Lung (tissue), 12 donors: ENCODE results near the gene CLGN. TPM values are rescaled to one million over a fixed set of nuclear protein-coding genes. Genes with fewer than 3 reads are reported as not detected.

ENCODE experiments used
- ATAC-seq: fragments of 200-7000 bp; cut with Tn5 transposase; one replicate; pipeline ENCODE4 v1.9.1; 2020; ENCODE audit warnings: moderate number of reproducible peaks; ENCODE audit not compliant: insufficient read depth, low FRiP score
- DNase-seq, 3 donors: peaks; one replicate each; pipeline ENCODE4 v3.0.0-alpha.2; 2013 to 2017
- H3K27ac ChIP-seq, 2 donors: one replicate each; pipeline ENCODE4 v1.5.1; 2013; ENCODE audit warnings: mild to moderate bottlenecking in 2 of 2, moderate library complexity in 2 of 2, control low read depth in 1 of 2, inconsistent platforms in 1 of 2, low read depth in 1 of 2, low read length in 1 of 2
- H3K27me3 ChIP-seq, 3 donors: one replicate each; pipeline ENCODE4 v1.5.1; 2013; ENCODE audit warnings: low read length in 2 of 3; ENCODE audit not compliant: control insufficient read depth in 3 of 3, insufficient read depth in 3 of 3
- H3K36me3 ChIP-seq, 4 donors: one replicate each; pipeline ENCODE4 v1.5.1; 2013; ENCODE audit warnings: low read length in 4 of 4, mild to moderate bottlenecking in 1 of 4, moderate library complexity in 1 of 4; ENCODE audit not compliant: control insufficient read depth in 4 of 4, insufficient read depth in 4 of 4
- H3K4me1 ChIP-seq, 5 donors: one replicate each; pipeline ENCODE4 v1.5.1; 2013; ENCODE audit warnings: low read length in 5 of 5, mild to moderate bottlenecking in 2 of 5, moderate library complexity in 1 of 5; ENCODE audit not compliant: control insufficient read depth in 5 of 5, insufficient read depth in 5 of 5
- H3K4me3 ChIP-seq: one replicate; pipeline ENCODE4 v1.5.1; 2013; ENCODE audit warnings: mild to moderate bottlenecking, control low read depth, moderate library complexity
- H3K9ac ChIP-seq, 2 donors: one replicate each; pipeline ENCODE4 v1.5.1; 2013; ENCODE audit warnings: low read length in 2 of 2, control low read depth in 1 of 2; ENCODE audit not compliant: insufficient read depth in 1 of 2
- H3K9me3 ChIP-seq, 4 donors: one replicate each; pipeline ENCODE4 v1.5.1; 2013; ENCODE audit warnings: low read length in 3 of 4, mild to moderate bottlenecking in 1 of 4, moderate library complexity in 1 of 4; ENCODE audit not compliant: control insufficient read depth in 4 of 4, insufficient read depth in 3 of 4
- CTCF ChIP-seq: IDR thresholded peaks from 2 replicates; pipeline ENCODE4 v1.5.1; 2012; ENCODE audit warnings: mild to moderate bottlenecking; ENCODE audit errors: control extremely low read depth, extremely low read depth
- WGBS, 2 donors: extraction: QIAGEN DNeasy Blood & Tissue Kit; methylation state at CpG; one replicate each; pipeline ENCODE4 v1.1.7; 2013; 5-methylcytosine and 5-hydroxymethylcytosine counted together
- polyA plus RNA-seq, 2 donors: library from polyadenylated mRNA; stranded (reverse); fragments of 200-250 nt; gene quantifications; one replicate each; pipeline ENCODE4 v1.2.1, GENCODE V29; 2013
- total RNA-seq, 2 donors: library from RNA; depleted of rRNA in 1 of 2; stranded (reverse); fragments of >200 nt in 1 of 2; gene quantifications; one replicate each; pipeline ENCODE4 v1.2.1, GENCODE V29; 2014 to 2021
- donor health status: control.
- donor health status: control.
- donor health status: Bipolar disorder and iron deficiency.
- donor health status: healthy.
- donor health status: DM: yes; HTN: yes; CAD: no.

The CLGN gene
- total and polyA plus RNA-seq, 4 donors = 0.87 to 3.4 (median 2.1) TPM

GRCh38 chr4:140408974-140409373, 18.5 kb downstream of the CLGN start:
- no peak for TF ChIP-seq CTCF
- Histone ChIP-seq H3K27ac (no peak overlapping the region), H3K9me3 (no peaks in the 10 kb centered on the region), H3K9ac (no peak overlapping the region), H3K36me3 (no peaks in the 10 kb centered on the region), H3K27me3 (no peaks in the 10 kb centered on the region), H3K4me1 (no peaks in the 10 kb centered on the region), H3K4me3 (no peak overlapping the region)
- ATAC-seq (no peak), DNase-seq (no peak)
- WGBS, 2 donors = 81 to 90% methylated on average over 1 of the region's 1 CpG

- Histone ChIP-seq H3K36me3 (no peaks in the 10 kb centered on the region), H3K4me3 (no peak overlapping the region), H3K27me3 (no peaks in the 10 kb centered on the region), H3K27ac (no peak overlapping the region), H3K9ac (no peak overlapping the region), H3K4me1 (no peaks in the 10 kb centered on the region), H3K9me3 (no peaks in the 10 kb centered on the region)
- TF ChIP-seq CTCF = no peak
- DNase-seq (no peak), ATAC-seq (no peak)
Observed at GRCh38 chr4:140406292-140406691, 21.2 kb downstream of the CLGN start.

- H3K36me3 ChIP-seq = no peaks in the 10 kb centered on the region
- DNase-seq = no peak
- no peak for ATAC-seq
- WGBS, 2 donors = 75 to 82% methylated on average over 2 of the region's 2 CpGs
- H3K4me3 ChIP-seq = no peak overlapping the region
- H3K9ac ChIP-seq = no peak overlapping the region
- H3K9me3 ChIP-seq = no peaks in the 10 kb centered on the region
- no peaks in the 10 kb centered on the region for H3K4me1 ChIP-seq
- no peak for TF ChIP-seq CTCF
- H3K27ac ChIP-seq = no peak overlapping the region
- no peaks in the 10 kb centered on the region for H3K27me3 ChIP-seq
Observed at GRCh38 chr4:140400111-140400510, 27.3 kb downstream of the CLGN start.

- H3K4me3 ChIP-seq = no peak overlapping the region
- H3K9ac ChIP-seq = no peak overlapping the region
- H3K9me3 ChIP-seq = no peaks in the 10 kb centered on the region
- ATAC-seq = no peak
- WGBS, 2 donors = 70 to 90% methylated on average over 5 of the region's 5 CpGs
- DNase-seq = no peak
- H3K27me3 ChIP-seq = no peaks in the 10 kb centered on the region
- H3K4me1 ChIP-seq = no peaks in the 10 kb centered on the region
- no peak overlapping the region for H3K27ac ChIP-seq
- peaks cover 0 to 4% (median 0%) of the 10 kb centered on the region in 4 donors for H3K36me3 ChIP-seq
- TF ChIP-seq CTCF = no peak
Observed at GRCh38 chr4:140395668-140396067, 31.8 kb downstream of the CLGN start.
